Measurements from ENCODE around the gene FKBP4. TPM values are rescaled to one million over a fixed set of nuclear protein-coding genes. Genes with fewer than 3 reads are reported as not detected.

The FKBP4 gene
- total RNA-seq, 2 donors from 2014 or later: 41.9 to 44.9 TPM

GRCh38 chr12:2832550-2833127 lies 37.9 kb downstream of the FKBP4 start:
- ATAC-seq (no peak), DNase-seq (no peak)
- Mint-ChIP-seq H3K36me3 (ENCODE audit: low read depth) (peaks cover 8% of the 10 kb centered on the region), H3K27me3 (peaks cover 6% of the 10 kb centered on the region), H3K4me1 (peaks cover 15% of the 10 kb centered on the region), H3K4me3 (no peak overlapping the region), H3K27ac (peak overlapping the region; percentile 54)
- H3K9me3 ChIP-seq (ENCODE audit: control insufficient read depth, low read length, poor library complexity, severe bottlenecking): no peaks in the 10 kb centered on the region

GRCh38 chr12:2833327-2833726 lies 38.6 kb downstream of the FKBP4 start:
- Mint-ChIP-seq H3K27me3 (peaks cover 6% of the 10 kb centered on the region), H3K36me3 (ENCODE audit: low read depth) (peaks cover 8% of the 10 kb centered on the region), H3K4me1 (peaks cover 15% of the 10 kb centered on the region), H3K27ac (peak overlapping the region; percentile 41), H3K4me3 (no peak overlapping the region)
- DNase-seq (no peak), ATAC-seq (no peak)
- H3K9me3 ChIP-seq (ENCODE audit: control insufficient read depth, low read length, poor library complexity, severe bottlenecking): no peaks in the 10 kb centered on the region

- ATAC-seq (no peak), DNase-seq (no peak)
- no peak overlapping the region for H3K4me3 Mint-ChIP-seq
- no peaks in the 10 kb centered on the region for H3K9me3 ChIP-seq (ENCODE audit: control insufficient read depth, low read length, poor library complexity, severe bottlenecking)
- H3K36me3 Mint-ChIP-seq (ENCODE audit: low read depth): peaks cover 7% of the 10 kb centered on the region
- peak overlapping the region; percentile 41 for H3K27ac Mint-ChIP-seq
- peaks cover 15% of the 10 kb centered on the region for H3K4me1 Mint-ChIP-seq
- H3K27me3 Mint-ChIP-seq: peaks cover 6% of the 10 kb centered on the region
These were observed 39.0 kb downstream of the FKBP4 start for GRCh38 chr12:2833810-2834209.

GRCh38 chr12:2834581-2835491 lies 40.1 kb downstream of the FKBP4 start, which contains the start of gene NRIP2:
Gene NRIP2, minus strand, starts transcription at chr12:2835035. Its CDS starts 52 bp downstream, at chr12:2834983.
- Mint-ChIP-seq H3K27ac (peak within 1 kb of the TSS; percentile 41), H3K4me3 (peak within 1 kb of the TSS; percentile 53), H3K27me3 (peaks cover 6% of the 10 kb centered on the region), H3K4me1 (peaks cover 15% of the 10 kb centered on the region), H3K36me3 (ENCODE audit: low read depth) (peaks cover 9% of the 10 kb centered on the region)
- ATAC-seq: no peak
- DNase-seq: no peak
- no peaks in the 10 kb centered on the region for H3K9me3 ChIP-seq (ENCODE audit: control insufficient read depth, low read length, poor library complexity, severe bottlenecking)

GRCh38 chr12:2835691-2836403 lies 41.1 kb downstream of the FKBP4 start:
- H3K4me3 Mint-ChIP-seq: no peak overlapping the region
- H3K36me3 Mint-ChIP-seq (ENCODE audit: low read depth): peaks cover 10% of the 10 kb centered on the region
- peaks cover 6% of the 10 kb centered on the region for H3K27me3 Mint-ChIP-seq
- DNase-seq (no peak), ATAC-seq (no peak)
- no peak overlapping the region for H3K27ac Mint-ChIP-seq
- H3K4me1 Mint-ChIP-seq: peaks cover 14% of the 10 kb centered on the region
- H3K9me3 ChIP-seq (ENCODE audit: control insufficient read depth, low read length, poor library complexity, severe bottlenecking): no peaks in the 10 kb centered on the region

GRCh38 chr12:2836574-2836973 lies 41.8 kb downstream of the FKBP4 start:
- no peaks in the 10 kb centered on the region for H3K9me3 ChIP-seq (ENCODE audit: control insufficient read depth, low read length, poor library complexity, severe bottlenecking)
- no peak overlapping the region for H3K4me3 Mint-ChIP-seq
- H3K27ac Mint-ChIP-seq: no peak overlapping the region
- DNase-seq: no peak
- no peak for ATAC-seq
- H3K27me3 Mint-ChIP-seq: peaks cover 6% of the 10 kb centered on the region
- peaks cover 14% of the 10 kb centered on the region for H3K4me1 Mint-ChIP-seq
- peaks cover 9% of the 10 kb centered on the region for H3K36me3 Mint-ChIP-seq (ENCODE audit: low read depth)

- ATAC-seq (no peak), DNase-seq (no peak)
- Mint-ChIP-seq H3K4me3 (no peak overlapping the region), H3K27me3 (no peaks in the 10 kb centered on the region), H3K27ac (no peak overlapping the region), H3K36me3 (ENCODE audit: low read depth) (peaks cover 8% of the 10 kb centered on the region), H3K4me1 (peaks cover 6% of the 10 kb centered on the region)
- H3K9me3 ChIP-seq (ENCODE audit: control insufficient read depth, low read length, poor library complexity, severe bottlenecking): no peaks in the 10 kb centered on the region
These were observed 46.4 kb downstream of the FKBP4 start for GRCh38 chr12:2841056-2841650.

GRCh38 chr12:2842948-2843347 lies 48.2 kb downstream of the FKBP4 start:
- no peaks in the 10 kb centered on the region for H3K27me3 Mint-ChIP-seq

GRCh38 chr12:2844786-2845185 lies 50.0 kb downstream of the FKBP4 start:
- no peak overlapping the region for H3K27ac Mint-ChIP-seq
- H3K4me1 Mint-ChIP-seq: peaks cover 6% of the 10 kb centered on the region
- no peaks in the 10 kb centered on the region for H3K27me3 Mint-ChIP-seq
- no peaks in the 10 kb centered on the region for H3K9me3 ChIP-seq (ENCODE audit: control insufficient read depth, low read length, poor library complexity, severe bottlenecking)
- ATAC-seq: no peak
- H3K36me3 Mint-ChIP-seq (ENCODE audit: low read depth): peaks cover 8% of the 10 kb centered on the region
- no peak for DNase-seq
- H3K4me3 Mint-ChIP-seq: no peak overlapping the region

More at GRCh38 chr12:2842948-2843347, 48.2 kb downstream of the FKBP4 start:
- H3K9me3 ChIP-seq (ENCODE audit: control insufficient read depth, low read length, poor library complexity, severe bottlenecking): no peaks in the 10 kb centered on the region
- Mint-ChIP-seq H3K36me3 (ENCODE audit: low read depth) (peaks cover 12% of the 10 kb centered on the region), H3K27ac (no peak overlapping the region), H3K4me3 (no peak overlapping the region), H3K4me1 (peaks cover 6% of the 10 kb centered on the region)
- ATAC-seq: no peak
- DNase-seq: no peak

DNA sequence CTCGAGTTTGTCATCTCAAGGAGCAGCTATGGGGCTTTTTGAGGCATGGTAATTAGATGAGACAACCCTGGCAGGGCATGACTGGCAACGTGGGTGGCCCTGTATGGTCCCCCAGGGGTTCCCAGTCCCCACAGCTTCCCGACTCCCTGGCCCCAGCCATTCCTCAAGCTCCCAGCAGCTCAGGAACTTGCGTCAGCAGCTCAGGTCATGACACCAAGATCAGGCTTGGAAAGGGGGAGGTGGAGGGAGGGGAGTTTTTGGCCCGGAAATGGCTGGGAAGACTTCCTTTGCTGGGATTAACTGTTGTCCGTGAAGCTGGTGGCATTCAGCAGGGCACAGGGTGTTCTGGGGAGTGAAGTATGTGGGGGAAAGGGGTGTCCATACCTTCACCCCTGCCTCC lies 50.5 kb downstream of the FKBP4 start:
- no peaks in the 10 kb centered on the region for H3K9me3 ChIP-seq (ENCODE audit: control insufficient read depth, low read length, poor library complexity, severe bottlenecking)
- H3K27ac Mint-ChIP-seq: no peak overlapping the region
- H3K4me1 Mint-ChIP-seq: peaks cover 4% of the 10 kb centered on the region
- H3K27me3 Mint-ChIP-seq: no peaks in the 10 kb centered on the region
- ATAC-seq (no peak), DNase-seq (no peak)
- H3K36me3 Mint-ChIP-seq (ENCODE audit: low read depth): peaks cover 6% of the 10 kb centered on the region
- H3K4me3 Mint-ChIP-seq: no peak overlapping the region

- H3K4me3 Mint-ChIP-seq: no peak overlapping the region
- H3K27me3 Mint-ChIP-seq: no peaks in the 10 kb centered on the region
- H3K4me1 Mint-ChIP-seq: no peaks in the 10 kb centered on the region
- peaks cover 3% of the 10 kb centered on the region for H3K36me3 Mint-ChIP-seq (ENCODE audit: low read depth)
- no peak overlapping the region for H3K27ac Mint-ChIP-seq
- no peak for ATAC-seq
- DNase-seq: no peak
- H3K9me3 ChIP-seq (ENCODE audit: control insufficient read depth, low read length, poor library complexity, severe bottlenecking): no peaks in the 10 kb centered on the region
These were observed 57.2 kb downstream of the FKBP4 start for GRCh38 chr12:2851931-2852330.

DNA sequence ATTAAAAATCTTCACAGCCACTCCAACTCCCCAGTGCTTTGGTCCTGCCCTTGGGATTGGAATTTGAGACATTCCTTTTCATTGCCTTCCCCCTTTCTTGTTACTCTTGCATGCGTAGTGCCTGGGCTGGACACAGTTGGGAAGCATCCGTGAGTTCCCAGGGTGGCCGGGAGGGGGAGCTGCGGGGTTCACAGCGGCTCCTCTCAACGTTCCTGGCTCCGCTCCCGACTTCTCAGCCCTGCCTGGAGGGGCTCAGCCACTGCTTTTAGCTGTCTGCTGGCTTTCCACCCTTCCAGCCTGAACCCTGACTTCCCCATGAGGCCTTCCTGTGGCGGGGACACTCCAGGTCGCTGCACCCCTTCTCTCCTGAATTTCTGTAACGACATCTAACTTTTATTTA lies 58.9 kb downstream of the FKBP4 start:
- H3K4me1 Mint-ChIP-seq: peaks cover 1% of the 10 kb centered on the region
- H3K27me3 Mint-ChIP-seq: no peaks in the 10 kb centered on the region
- ATAC-seq: peak; percentile 69
- H3K9me3 ChIP-seq (ENCODE audit: control insufficient read depth, low read length, poor library complexity, severe bottlenecking): no peaks in the 10 kb centered on the region
- peak; percentile 29 to 32 (median 31) for DNase-seq
- H3K36me3 Mint-ChIP-seq (ENCODE audit: low read depth): no peaks in the 10 kb centered on the region
- H3K4me3 Mint-ChIP-seq: no peak overlapping the region
- no peak overlapping the region for H3K27ac Mint-ChIP-seq

All from T-helper 17 cell (primary cell).